Stimulated activated CD8-positive, alpha-beta memory T cell treated with anti-CD3 and anti-CD28 coated beads, Interleukin-2, amount 100 ng/mL, for 1 hour (primary cell): ENCODE results near the gene LCOR.

Experiments
- DNase-seq, 2 donors: peaks; one replicate each; pipeline ENCODE4 v3.0.0-alpha.2; 2020; ENCODE audit warnings: low read depth in 2 of 2

LCOR gene

GRCh38 chr10:96987141-96987841 is 155.2 kb downstream of the LCOR start:
- no peak for DNase-seq

- DNase-seq, result no peak
These were observed 155.7 kb downstream of the LCOR start for GRCh38 chr10:96987842-96988175.

GRCh38 chr10:96988426-96988825 is 156.3 kb downstream of the LCOR start:
- DNase-seq, result no peak

GRCh38 chr10:96991313-96991841 is 159.3 kb downstream of the LCOR start:
- no peak for DNase-seq

GRCh38 chr10:96992721-96993120 is 160.6 kb downstream of the LCOR start:
- no peak for DNase-seq

- DNase-seq, result no peak
These were observed 163.8 kb downstream of the LCOR start for GRCh38 chr10:96995851-96996250.

- DNase-seq, result no peak
These were observed 164.3 kb downstream of the LCOR start for GRCh38 chr10:96996275-96996965.

GRCh38 chr10:96998329-96998888 is 166.3 kb downstream of the LCOR start:
- DNase-seq, result no peak

- no peak for DNase-seq
These were observed 167.2 kb downstream of the LCOR start for GRCh38 chr10:96999337-96999736.

- DNase-seq, result no peak
These were observed 167.9 kb downstream of the LCOR start for GRCh38 chr10:96999987-97000386.

GRCh38 chr10:97000487-97001182 is 168.5 kb downstream of the LCOR start:
- no peak for DNase-seq

GRCh38 chr10:97001183-97001991 is 169.3 kb downstream of the LCOR start:
- no peak for DNase-seq

GRCh38 chr10:97002670-97003069 is 170.6 kb downstream of the LCOR start:
- DNase-seq, result no peak

GRCh38 chr10:97003151-97003803 is 171.2 kb downstream of the LCOR start:
- DNase-seq, result no peak

GRCh38 chr10:97003804-97004201 is 171.7 kb downstream of the LCOR start:
- DNase-seq, result no peak

GRCh38 chr10:97004591-97004990 is 172.5 kb downstream of the LCOR start:
- DNase-seq, result no peak

- DNase-seq, result no peak
These were observed 173.3 kb downstream of the LCOR start for GRCh38 chr10:97005349-97005748.

GRCh38 chr10:97006364-97006763 is 174.3 kb downstream of the LCOR start:
- no peak for DNase-seq

GRCh38 chr10:97007417-97007816 is 175.3 kb downstream of the LCOR start:
- no peak for DNase-seq

GRCh38 chr10:97010695-97011206 is 178.7 kb downstream of the LCOR start:
- no peak for DNase-seq

- DNase-seq, result no peak
These were observed 179.3 kb downstream of the LCOR start for GRCh38 chr10:97011397-97011796.
